Measurements from ENCODE around the gene LFNG. TPM values are rescaled to one million over a fixed set of nuclear protein-coding genes. Genes with fewer than 3 reads are reported as not detected.

The LFNG gene
- total and polyA plus RNA-seq, 9 of the 15 experiments (the other 6 are each of a cell fraction or from before 2014, with no cell fraction given) = 0.03 to 0.89 (median 0.25) TPM; not detected in 1

DNA sequence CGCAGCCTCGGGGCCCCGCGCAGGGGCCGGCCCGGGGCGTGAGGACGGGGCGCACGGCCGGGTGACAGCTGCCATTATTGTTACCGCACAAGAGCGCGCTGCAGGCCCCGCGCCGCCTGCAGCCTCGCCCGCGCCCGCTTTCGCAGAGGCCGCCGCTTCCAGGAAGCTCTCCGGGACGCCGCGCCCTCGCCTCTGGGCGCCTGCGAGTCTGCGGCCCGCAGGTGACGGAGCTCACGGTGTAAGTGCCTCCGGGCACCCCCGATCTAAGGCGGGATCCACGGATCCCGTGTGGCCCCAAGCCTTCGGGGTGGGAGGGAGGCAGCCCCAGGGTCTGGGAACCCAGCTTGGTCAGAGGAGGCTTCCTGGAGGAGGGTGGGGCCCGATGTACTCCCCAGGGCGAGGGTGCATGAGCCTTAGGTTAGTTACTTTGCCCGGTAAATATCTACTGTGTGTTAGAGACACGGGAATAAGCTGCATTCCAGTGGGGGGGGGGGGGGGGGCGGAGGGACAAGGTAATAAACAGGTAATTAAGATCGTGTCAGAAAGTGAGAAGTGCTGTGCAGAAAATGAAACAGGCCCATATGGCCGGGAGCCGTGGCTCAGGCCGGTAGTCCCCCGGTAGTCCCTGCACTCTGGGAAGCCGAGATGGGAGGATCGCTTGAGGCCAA is 39.8 kb downstream of the LFNG start (continued):
- TF ChIP-seq, protein P1, sequence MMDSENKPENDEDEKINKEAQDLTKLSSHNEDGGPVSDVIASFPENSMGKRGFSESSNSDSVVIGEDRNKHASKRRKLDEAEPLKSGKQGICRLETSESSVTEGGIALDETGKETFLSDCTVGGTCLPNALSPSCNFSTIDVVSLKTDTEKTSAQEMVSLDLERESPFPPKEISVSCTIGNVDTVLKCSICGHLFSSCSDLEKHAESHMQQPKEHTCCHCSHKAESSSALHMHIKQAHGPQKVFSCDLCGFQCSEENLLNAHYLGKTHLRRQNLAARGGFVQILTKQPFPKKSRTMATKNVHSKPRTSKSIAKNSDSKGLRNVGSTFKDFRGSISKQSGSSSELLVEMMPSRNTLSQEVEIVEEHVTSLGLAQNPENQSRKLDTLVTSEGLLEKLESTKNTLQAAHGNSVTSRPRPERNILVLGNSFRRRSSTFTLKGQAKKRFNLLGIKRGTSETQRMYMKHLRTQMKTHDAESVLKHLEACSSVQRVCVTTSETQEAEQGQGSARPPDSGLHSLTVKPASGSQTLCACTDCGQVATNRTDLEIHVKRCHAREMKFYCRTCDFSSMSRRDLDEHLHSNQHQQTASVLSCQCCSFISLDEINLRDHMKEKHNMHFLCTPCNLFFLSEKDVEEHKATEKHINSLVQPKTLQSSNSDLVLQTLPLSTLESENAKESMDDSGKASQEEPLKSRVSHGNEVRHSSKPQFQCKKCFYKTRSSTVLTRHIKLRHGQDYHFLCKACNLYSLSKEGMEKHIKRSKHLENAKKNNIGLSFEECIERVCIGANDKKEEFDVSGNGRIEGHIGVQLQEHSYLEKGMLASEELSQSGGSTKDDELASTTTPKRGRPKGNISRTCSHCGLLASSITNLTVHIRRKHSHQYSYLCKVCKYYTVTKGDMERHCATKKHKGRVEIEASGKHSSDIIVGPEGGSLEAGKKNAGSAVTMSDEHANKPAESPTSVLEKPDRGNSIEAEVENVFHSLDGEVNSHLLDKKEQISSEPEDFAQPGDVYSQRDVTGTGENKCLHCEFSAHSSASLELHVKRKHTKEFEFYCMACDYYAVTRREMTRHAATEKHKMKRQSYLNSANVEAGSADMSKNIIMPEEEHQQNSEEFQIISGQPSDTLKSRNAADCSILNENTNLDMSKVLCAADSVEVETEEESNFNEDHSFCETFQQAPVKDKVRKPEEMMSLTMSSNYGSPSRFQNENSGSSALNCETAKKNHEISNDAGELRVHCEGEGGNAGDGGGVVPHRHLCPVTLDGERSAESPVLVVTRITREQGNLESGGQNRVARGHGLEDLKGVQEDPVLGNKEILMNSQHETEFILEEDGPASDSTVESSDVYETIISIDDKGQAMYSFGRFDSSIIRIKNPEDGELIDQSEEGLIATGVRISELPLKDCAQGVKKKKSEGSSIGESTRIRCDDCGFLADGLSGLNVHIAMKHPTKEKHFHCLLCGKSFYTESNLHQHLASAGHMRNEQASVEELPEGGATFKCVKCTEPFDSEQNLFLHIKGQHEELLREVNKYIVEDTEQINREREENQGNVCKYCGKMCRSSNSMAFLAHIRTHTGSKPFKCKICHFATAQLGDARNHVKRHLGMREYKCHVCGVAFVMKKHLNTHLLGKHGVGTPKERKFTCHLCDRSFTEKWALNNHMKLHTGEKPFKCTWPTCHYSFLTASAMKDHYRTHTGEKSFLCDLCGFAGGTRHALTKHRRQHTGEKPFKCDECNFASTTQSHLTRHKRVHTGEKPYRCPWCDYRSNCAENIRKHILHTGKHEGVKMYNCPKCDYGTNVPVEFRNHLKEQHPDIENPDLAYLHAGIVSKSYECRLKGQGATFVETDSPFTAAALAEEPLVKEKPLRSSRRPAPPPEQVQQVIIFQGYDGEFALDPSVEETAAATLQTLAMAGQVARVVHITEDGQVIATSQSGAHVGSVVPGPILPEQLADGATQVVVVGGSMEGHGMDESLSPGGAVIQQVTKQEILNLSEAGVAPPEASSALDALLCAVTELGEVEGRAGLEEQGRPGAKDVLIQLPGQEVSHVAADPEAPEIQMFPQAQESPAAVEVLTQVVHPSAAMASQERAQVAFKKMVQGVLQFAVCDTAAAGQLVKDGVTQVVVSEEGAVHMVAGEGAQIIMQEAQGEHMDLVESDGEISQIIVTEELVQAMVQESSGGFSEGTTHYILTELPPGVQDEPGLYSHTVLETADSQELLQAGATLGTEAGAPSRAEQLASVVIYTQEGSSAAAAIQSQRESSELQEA (IDR thresholded peaks at IDR 0.05; ENCODE audit: low read depth) = no peak
- no peak for TF ChIP-seq ZNF311 (CRISPR knock-in tag; IDR thresholded peaks at IDR 0.05)
- TF ChIP-seq HNRNPL (IDR thresholded peaks at IDR 0.05; ENCODE audit: low read depth, low read length) = no peak
- TF ChIP-seq ZNF224 (CRISPR knock-in tag; IDR thresholded peaks at IDR 0.05) = no peak
- no peak for TF ChIP-seq ATF4 (CRISPR knock-in tag; IDR thresholded peaks at IDR 0.05)
- no peak for TF ChIP-seq GABPA (tag; conservative IDR thresholded peaks at IDR 0.05; ENCODE audit: low read depth)
- TF ChIP-seq MAX (CRISPR knock-in tag; IDR thresholded peaks at IDR 0.05) = peak; percentile 37
- TF ChIP-seq, protein P2, sequence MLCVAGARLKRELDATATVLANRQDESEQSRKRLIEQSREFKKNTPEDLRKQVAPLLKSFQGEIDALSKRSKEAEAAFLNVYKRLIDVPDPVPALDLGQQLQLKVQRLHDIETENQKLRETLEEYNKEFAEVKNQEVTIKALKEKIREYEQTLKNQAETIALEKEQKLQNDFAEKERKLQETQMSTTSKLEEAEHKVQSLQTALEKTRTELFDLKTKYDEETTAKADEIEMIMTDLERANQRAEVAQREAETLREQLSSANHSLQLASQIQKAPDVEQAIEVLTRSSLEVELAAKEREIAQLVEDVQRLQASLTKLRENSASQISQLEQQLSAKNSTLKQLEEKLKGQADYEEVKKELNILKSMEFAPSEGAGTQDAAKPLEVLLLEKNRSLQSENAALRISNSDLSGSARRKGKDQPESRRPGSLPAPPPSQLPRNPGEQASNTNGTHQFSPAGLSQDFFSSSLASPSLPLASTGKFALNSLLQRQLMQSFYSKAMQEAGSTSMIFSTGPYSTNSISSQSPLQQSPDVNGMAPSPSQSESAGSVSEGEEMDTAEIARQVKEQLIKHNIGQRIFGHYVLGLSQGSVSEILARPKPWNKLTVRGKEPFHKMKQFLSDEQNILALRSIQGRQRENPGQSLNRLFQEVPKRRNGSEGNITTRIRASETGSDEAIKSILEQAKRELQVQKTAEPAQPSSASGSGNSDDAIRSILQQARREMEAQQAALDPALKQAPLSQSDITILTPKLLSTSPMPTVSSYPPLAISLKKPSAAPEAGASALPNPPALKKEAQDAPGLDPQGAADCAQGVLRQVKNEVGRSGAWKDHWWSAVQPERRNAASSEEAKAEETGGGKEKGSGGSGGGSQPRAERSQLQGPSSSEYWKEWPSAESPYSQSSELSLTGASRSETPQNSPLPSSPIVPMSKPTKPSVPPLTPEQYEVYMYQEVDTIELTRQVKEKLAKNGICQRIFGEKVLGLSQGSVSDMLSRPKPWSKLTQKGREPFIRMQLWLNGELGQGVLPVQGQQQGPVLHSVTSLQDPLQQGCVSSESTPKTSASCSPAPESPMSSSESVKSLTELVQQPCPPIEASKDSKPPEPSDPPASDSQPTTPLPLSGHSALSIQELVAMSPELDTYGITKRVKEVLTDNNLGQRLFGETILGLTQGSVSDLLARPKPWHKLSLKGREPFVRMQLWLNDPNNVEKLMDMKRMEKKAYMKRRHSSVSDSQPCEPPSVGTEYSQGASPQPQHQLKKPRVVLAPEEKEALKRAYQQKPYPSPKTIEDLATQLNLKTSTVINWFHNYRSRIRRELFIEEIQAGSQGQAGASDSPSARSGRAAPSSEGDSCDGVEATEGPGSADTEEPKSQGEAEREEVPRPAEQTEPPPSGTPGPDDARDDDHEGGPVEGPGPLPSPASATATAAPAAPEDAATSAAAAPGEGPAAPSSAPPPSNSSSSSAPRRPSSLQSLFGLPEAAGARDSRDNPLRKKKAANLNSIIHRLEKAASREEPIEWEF (CRISPR knock-in tag; IDR thresholded peaks at IDR 0.05) = no peak
- no peak for TF ChIP-seq ZBTB8A (IDR thresholded peaks at IDR 0.05; ENCODE audit: partially characterized antibody)
- TF ChIP-seq CEBPG (CRISPR knock-in tag; IDR thresholded peaks at IDR 0.05) = no peak
- TF ChIP-seq CEBPG (tag; conservative IDR thresholded peaks at IDR 0.05 in 1 of 2, IDR thresholded peaks at IDR 0.05 in 1 of 2) = no peak
